ENCODE results near the gene PTPRT. TPM values are rescaled to one million over a fixed set of nuclear protein-coding genes. Genes with fewer than 3 reads are reported as not detected.

PTPRT gene
- total RNA-seq, 1 experiment from 2014 or later: not detected

- CTCF ChIA-PET: no interaction called here
- no peak overlapping the region for H3K4me3 ChIP-seq (ENCODE audit: low read depth, low read length, poor library complexity, severe bottlenecking)
- H3K36me3 ChIP-seq (ENCODE audit: insufficient read depth, low read length, poor library complexity, severe bottlenecking): no peaks in the 10 kb centered on the region
- no peak for DNase-seq (ENCODE audit: low spot score)
- no peak overlapping the region for H3K27ac ChIP-seq (ENCODE audit: low read depth, low read length, poor library complexity, severe bottlenecking)
- TF ChIP-seq CTCF (conservative IDR thresholded peaks at IDR 0.05; ENCODE audit: low read depth, low read length): no peak
- no peak for TF ChIP-seq EZH2 (IDR thresholded peaks at IDR 0.05; ENCODE audit: borderline replicate concordance, low read depth, low read length, poor library complexity, severe bottlenecking)
- BruUV-seq (replicated peaks): no TSS peak
- POLR2A ChIA-PET (ENCODE audit: low non-redundant PET): no interaction called here
- peaks cover 69% of the 10 kb centered on the region for H3K27me3 ChIP-seq (replicated peaks; ENCODE audit: insufficient read depth, low read depth, low read length, poor library complexity)
- H3K4me1 ChIP-seq (ENCODE audit: insufficient read depth, low read length, poor library complexity, severe bottlenecking): no peaks in the 10 kb centered on the region
- intact Hi-C loops (cut with micrococcal nuclease; ENCODE audit: unreplicated experiment): loop anchor here (2.0 to 5.0 kb wide), 3 partner anchors 199 to 1455 kb away; no protein-coding TSS in a partner anchor
- H3K9me3 ChIP-seq (ENCODE audit: low read depth, low read length, poor library complexity, severe bottlenecking): no peaks in the 10 kb centered on the region
Measured at GRCh38 chr20:43193443-43193842, 3.7 kb upstream of the PTPRT start.

- CTCF ChIA-PET: no interaction called here
- H3K9me3 ChIP-seq (ENCODE audit: low read depth, low read length, poor library complexity, severe bottlenecking): no peaks in the 10 kb centered on the region
- H3K36me3 ChIP-seq (ENCODE audit: insufficient read depth, low read length, poor library complexity, severe bottlenecking): no peaks in the 10 kb centered on the region
- H3K4me3 ChIP-seq (ENCODE audit: low read depth, low read length, poor library complexity, severe bottlenecking): no peak overlapping the region
- H3K27me3 ChIP-seq (replicated peaks; ENCODE audit: insufficient read depth, low read depth, low read length, poor library complexity): peaks cover 73% of the 10 kb centered on the region
- TF ChIP-seq CTCF (conservative IDR thresholded peaks at IDR 0.05; ENCODE audit: low read depth, low read length): peak; percentile 69
- no peak for TF ChIP-seq EZH2 (IDR thresholded peaks at IDR 0.05; ENCODE audit: borderline replicate concordance, low read depth, low read length, poor library complexity, severe bottlenecking)
- intact Hi-C loops (cut with micrococcal nuclease; ENCODE audit: unreplicated experiment): loop anchor here (2.0 to 5.0 kb wide), 3 partner anchors 200 to 1453 kb away; no protein-coding TSS in a partner anchor
- POLR2A ChIA-PET (ENCODE audit: low non-redundant PET): no interaction called here
- BruUV-seq (replicated peaks): no TSS peak
- H3K27ac ChIP-seq (ENCODE audit: low read depth, low read length, poor library complexity, severe bottlenecking): no peak overlapping the region
- no peaks in the 10 kb centered on the region for H3K4me1 ChIP-seq (ENCODE audit: insufficient read depth, low read length, poor library complexity, severe bottlenecking)
- peak; percentile 25 for DNase-seq (ENCODE audit: low spot score)
Measured at GRCh38 chr20:43191946-43192863, 2.5 kb upstream of the PTPRT start.

- H3K27me3 ChIP-seq (replicated peaks; ENCODE audit: insufficient read depth, low read depth, low read length, poor library complexity): peaks cover 77% of the 10 kb centered on the region
- intact Hi-C loops (cut with micrococcal nuclease; ENCODE audit: unreplicated experiment): loop anchor here (5.0 kb wide), 2 partner anchors 201 to 216 kb away; no protein-coding TSS in a partner anchor
Measured at GRCh38 chr20:43191143-43191542, 1.4 kb upstream of the PTPRT start.

More at GRCh38 chr20:43191143-43191542, 1.4 kb upstream of the PTPRT start:
- Histone ChIP-seq H3K4me1 (ENCODE audit: insufficient read depth, low read length, poor library complexity, severe bottlenecking) (no peaks in the 10 kb centered on the region), H3K36me3 (ENCODE audit: insufficient read depth, low read length, poor library complexity, severe bottlenecking) (no peaks in the 10 kb centered on the region), H3K9me3 (ENCODE audit: low read depth, low read length, poor library complexity, severe bottlenecking) (no peaks in the 10 kb centered on the region), H3K27ac (ENCODE audit: low read depth, low read length, poor library complexity, severe bottlenecking) (no peak overlapping the region), H3K4me3 (ENCODE audit: low read depth, low read length, poor library complexity, severe bottlenecking) (no peak overlapping the region)
- ChIA-PET POLR2A (ENCODE audit: low non-redundant PET) (no interaction called here), CTCF (no interaction called here)
- DNase-seq (ENCODE audit: low spot score): no peak
- BruUV-seq (replicated peaks): no TSS peak
- TF ChIP-seq EZH2 (IDR thresholded peaks at IDR 0.05; ENCODE audit: borderline replicate concordance, low read depth, low read length, poor library complexity, severe bottlenecking) (no peak), CTCF (conservative IDR thresholded peaks at IDR 0.05; ENCODE audit: low read depth, low read length) (no peak)
